HepG2 (cell line): ENCODE data around the gene RANBP3. TPM values are rescaled to one million over a fixed set of nuclear protein-coding genes. Genes with fewer than 3 reads are reported as not detected.

ENCODE experiments used
- ATAC-seq: fragments of 200-7000 bp; cut with Tn5 transposase; 3 replicates; pipeline ENCODE4 v1.9.1; 2020; ENCODE audit warnings: mild to moderate bottlenecking, moderate library complexity
- BruUV-seq: library from RNA; stranded (reverse); fragments of 400-500 nt; replicated peaks from 2 replicates; lab custom pipeline; 2021; lab: Mats Ljungman, UMichigan
- CTCF ChIA-PET: fragments of 300-600 bp; formaldehyde crosslinking; extraction: SDS; loops from one replicate; lab custom pipeline; 2021; ENCODE audit warnings: low total read pairs, inconsistent platforms, low intra/inter-chr PET ratio; lab: Yijun Ruan, JAX
- POLR2A ChIA-PET: fragments of 350-600 bp; sonication (Branson Sonifier 250); formaldehyde crosslinking; loops from one replicate; lab custom pipeline; 2020; ENCODE audit warnings: antibody characterized with exemption, inconsistent platforms; lab: Yijun Ruan, JAX
- DNase-seq: peaks from one replicate; pipeline ENCODE4 v3.0.0-alpha.2; 2015; ENCODE audit warnings: low spot score
- FAIRE-seq: peaks from 3 replicates; lab custom pipeline; 2011; peaks lifted over from hg19 to GRCh38; lab: Jason Lieb, UNC
- H2AFZ ChIP-seq: one replicate; pipeline ENCODE4 v1.6.1; 2011; ENCODE audit warnings: low read length, inconsistent platforms
- H3K27ac ChIP-seq: fragments of 300-600 bp; 3 replicates; pipeline ENCODE4 v1.8.0; 2011; ENCODE audit warnings: mixed run types, mild to moderate bottlenecking, mixed read lengths, low read length, inconsistent platforms; ENCODE audit not compliant: insufficient read depth; ENCODE audit errors: extremely low read length
- H3K27me3 ChIP-seq, 2 experiments: fragments of 200-600 bp in 1 of 2; 2 replicates in 1 of 2; 3 replicates in 1 of 2; pipeline versions ENCODE4 v1.6.0 to v1.8.0; 2011; ENCODE audit warnings: low read length in 2 of 2, mild to moderate bottlenecking in 2 of 2, moderate library complexity in 2 of 2, inconsistent platforms in 1 of 2; ENCODE audit not compliant: insufficient read depth in 2 of 2, control insufficient read depth in 1 of 2
- H3K36me3 ChIP-seq, 2 experiments: fragments of 200-600 bp in 1 of 2; replicated peaks in 1 of 2; 2 replicates in 1 of 2; 3 replicates in 1 of 2; pipeline versions ENCODE4 v1.5.1 to v1.8.0; 2011; ENCODE audit warnings: low read length in 2 of 2, inconsistent platforms in 1 of 2; ENCODE audit not compliant: insufficient read depth in 2 of 2, control insufficient read depth in 1 of 2
- H3K4me1 ChIP-seq: 2 replicates; pipeline ENCODE4 v1.5.1; 2012; ENCODE audit warnings: low read length, inconsistent platforms; ENCODE audit not compliant: insufficient read depth
- H3K4me2 ChIP-seq: 2 replicates; pipeline ENCODE4 v1.6.0; 2011; ENCODE audit warnings: low read depth, low read length, inconsistent platforms
- H3K4me3 ChIP-seq, 3 experiments: fragments of 200-600 bp in 1 of 3; sonication (generic), shearing (Covaris generic) in 1 of 3; replicated peaks in 1 of 3; 2 replicates each; pipeline ENCODE4 v1.5.1; 2011 to 2016; ENCODE audit warnings: low read length in 3 of 3, inconsistent platforms in 2 of 3, low read depth in 2 of 3, mild to moderate bottlenecking in 2 of 3, control low read depth in 1 of 3, mixed read lengths in 1 of 3; ENCODE audit not compliant: insufficient read depth in 1 of 3
- H3K79me2 ChIP-seq: one replicate; pipeline ENCODE4 v1.6.1; 2011; ENCODE audit warnings: low read length, inconsistent platforms; ENCODE audit not compliant: insufficient read depth
- H3K9ac ChIP-seq: 2 replicates; pipeline ENCODE4 v1.6.0; 2011; ENCODE audit warnings: mild to moderate bottlenecking, low read depth, low read length, inconsistent platforms; ENCODE audit not compliant: insufficient read depth
- H3K9me3 ChIP-seq: 2 replicates; pipeline ENCODE4 v1.5.1; 2012; ENCODE audit warnings: mild to moderate bottlenecking, low read length
- H4K20me1 ChIP-seq: 2 replicates; pipeline ENCODE4 v1.6.0; 2011; ENCODE audit warnings: inconsistent platforms, mild to moderate bottlenecking, low read length, moderate library complexity; ENCODE audit not compliant: insufficient read depth
- AGO2 ChIP-seq: fragments of 200-400 bp; formaldehyde crosslinking; optimal IDR thresholded peaks from 2 replicates; pipeline ENCODE3; 2017; ENCODE audit warnings: mild to moderate bottlenecking, low read depth, low read length, moderate library complexity
- ARNT2 ChIP-seq: sonication (generic); formaldehyde crosslinking; IDR thresholded peaks from 2 replicates; pipeline ENCODE4 v1.8.0; 2022; ENCODE audit warnings: mild to moderate bottlenecking, low read depth, missing genetic modification reagents, moderate library complexity
- ESRRA ChIP-seq: sonication (generic); formaldehyde crosslinking; IDR thresholded peaks from 2 replicates; pipeline ENCODE4 v1.5.1; 2020; ENCODE audit warnings: mild to moderate bottlenecking, low read depth, missing genetic modification reagents
- ETV5 ChIP-seq: IDR thresholded peaks from 2 replicates; pipeline ENCODE4 v1.6.1; 2018; ENCODE audit warnings: missing biosample characterization, missing genetic modification reagents, inconsistent platforms, borderline replicate concordance
- FIP1L1 ChIP-seq: fragments of 200-400 bp; formaldehyde crosslinking; IDR thresholded peaks from 2 replicates; pipeline ENCODE4 v1.6.1; 2018; ENCODE audit warnings: low read depth, mild to moderate bottlenecking, low read length, moderate library complexity, borderline replicate concordance; ENCODE audit not compliant: insufficient read depth
- HNRNPLL ChIP-seq: fragments of 200-400 bp; formaldehyde crosslinking; IDR thresholded peaks from 2 replicates; pipeline ENCODE4 v1.6.1; 2017; ENCODE audit warnings: mild to moderate bottlenecking, low read depth, low read length; ENCODE audit not compliant: poor library complexity, severe bottlenecking
- JUND ChIP-seq: sonication (generic); formaldehyde crosslinking; IDR thresholded peaks from 2 replicates; pipeline ENCODE4 v1.8.0; 2022; ENCODE audit warnings: mild to moderate bottlenecking, missing genetic modification reagents
- NFKBIZ ChIP-seq: IDR thresholded peaks from 2 replicates; pipeline ENCODE4 v1.6.1; 2018; ENCODE audit warnings: missing genetic modification reagents, missing compliant biosample characterization
- NR2C2 ChIP-seq: sonication (generic); formaldehyde crosslinking; IDR thresholded peaks from 2 replicates; pipeline ENCODE4 v1.4.0; 2020; ENCODE audit warnings: missing genetic modification reagents, mild to moderate bottlenecking, moderate library complexity, borderline replicate concordance
- PRPF4 ChIP-seq: fragments of 200-400 bp; formaldehyde crosslinking; IDR thresholded peaks from 2 replicates; pipeline ENCODE4 v1.6.1; 2016; ENCODE audit warnings: low read length, low read depth; ENCODE audit not compliant: poor library complexity, severe bottlenecking
- RFXANK ChIP-seq: IDR thresholded peaks from 2 replicates; pipeline ENCODE4 v1.6.1; 2016
- SAFB2 ChIP-seq: sonication (generic); formaldehyde crosslinking; IDR thresholded peaks from 2 replicates; pipeline ENCODE4 v1.5.1; 2020; ENCODE audit warnings: missing genetic modification reagents, low read depth, mild to moderate bottlenecking, borderline replicate concordance
- ZNF251 ChIP-seq: sonication (generic); formaldehyde crosslinking; IDR thresholded peaks from 2 replicates; pipeline ENCODE4 v1.9.0; 2021; ENCODE audit warnings: mild to moderate bottlenecking, missing genetic modification reagents
- ZNF430 ChIP-seq: sonication (generic); formaldehyde crosslinking; IDR thresholded peaks from 2 replicates; pipeline ENCODE4 v1.9.0; 2021; ENCODE audit warnings: mild to moderate bottlenecking, missing genetic modification reagents
- ZNF460 ChIP-seq: sonication (generic); formaldehyde crosslinking; IDR thresholded peaks from 2 replicates; pipeline ENCODE4 v1.5.1; 2020; ENCODE audit warnings: missing genetic modification reagents, mild to moderate bottlenecking, borderline replicate concordance
- ZNF468 ChIP-seq: sonication (generic); formaldehyde crosslinking; IDR thresholded peaks from 2 replicates; pipeline ENCODE4 v1.8.0; 2022; ENCODE audit warnings: mild to moderate bottlenecking, moderate library complexity, missing genetic modification reagents
- ZNF790 ChIP-seq: sonication (generic); formaldehyde crosslinking; IDR thresholded peaks from 2 replicates; pipeline ENCODE4 v1.8.0; 2022; ENCODE audit warnings: missing genetic modification reagents, mild to moderate bottlenecking, borderline replicate concordance
- ZNF879 ChIP-seq: sonication (generic); formaldehyde crosslinking; IDR thresholded peaks from 2 replicates; pipeline ENCODE4 v1.8.1; 2023; ENCODE audit warnings: missing genetic modification reagents
- WGBS: methylation state at CpG from one replicate; pipeline ENCODE4 v1.1.6; 2017; ENCODE audit warnings: low lambda C conversion rate; 5-methylcytosine and 5-hydroxymethylcytosine counted together
- in situ Hi-C: cut with HindIII; loops from 2 replicates; pipeline ENCODE4 v1.10.0; 2017; ENCODE audit warnings: low pct_unique_long_range_greater_than_20kb; ENCODE audit not compliant: extremely low pct_ligation_motif_present
- intact Hi-C: fragments of 100-400 bp; cut with micrococcal nuclease; formaldehyde crosslinking; loops from one replicate; pipeline ENCODE4 v1.10.0; 2022; ENCODE audit not compliant: unreplicated experiment
- polyA plus RNA-seq, 8 experiments: library from polyadenylated mRNA; depleted of rRNA in 3 of 8; stranded (reverse) in 7 of 8; unstranded in 1 of 8; fragments of >200 nt; fragmentation: Illumina TruSeq in 4 of 8; extraction: Trizol in 4 of 8; gene quantifications; 2 replicates each; pipeline versions ENCODE4 v1.2.1 to v1.2.3, GENCODE V29; 2011 to 2016; ENCODE audit warnings: low read depth in 4 of 8, missing spikeins in 1 of 8, mixed read lengths in 1 of 8; ENCODE audit not compliant: insufficient read depth in 1 of 8
- total RNA-seq, 5 experiments: library from RNA; depleted of rRNA; stranded (reverse); fragments of >200 nt; fragmentation: Illumina TruSeq; extraction: Trizol; gene quantifications; 2 replicates each; pipeline ENCODE4 v1.2.3, GENCODE V29; 2016; ENCODE audit warnings: low read depth in 1 of 5
- TF ChIP-seq, protein P1 (sequence below): sonication (generic); formaldehyde crosslinking; IDR thresholded peaks from 2 replicates; pipeline ENCODE4 v1.8.1; 2023; ENCODE audit warnings: mild to moderate bottlenecking, moderate library complexity, missing genetic modification reagents
- TF ChIP-seq, protein P2 (sequence below): sonication (generic); formaldehyde crosslinking; IDR thresholded peaks from 2 replicates; pipeline ENCODE4 v1.4.0; 2020; ENCODE audit warnings: missing genetic modification reagents, mild to moderate bottlenecking, borderline replicate concordance
- TF ChIP-seq, protein P3 (sequence below): sonication (generic); formaldehyde crosslinking; IDR thresholded peaks from 2 replicates; pipeline ENCODE4 v1.5.0; 2020; ENCODE audit warnings: missing genetic modification reagents, mild to moderate bottlenecking, borderline replicate concordance

Gene RANBP3
- total and polyA plus RNA-seq, 2 of the 13 experiments (the other 11 are each of a cell fraction or from before 2014, with no cell fraction given), result 39.5 to 149 TPM

GRCh38 chr19:5893296-5893903 is 84.5 kb downstream of the RANBP3 start (continued):
- TF ChIP-seq HNRNPLL, result no peak
- TF ChIP-seq ZNF460, result 0 out of 2 replicates have a peak, but pooled peaks have one; percentile 5
- TF ChIP-seq ZNF790 (CRISPR knock-in tag), result no peak
- no peak for TF ChIP-seq ARNT2 (CRISPR knock-in tag)
- TF ChIP-seq ZNF430 (CRISPR knock-in tag), result no peak
- TF ChIP-seq FIP1L1, result no peak
- TF ChIP-seq ETV5 (CRISPR knock-in tag), result no peak
- TF ChIP-seq NR2C2, result 0 out of 2 replicates have a peak, but pooled peaks have one; percentile 15
- no peak for TF ChIP-seq ZNF468 (CRISPR knock-in tag)
- no peak for TF ChIP-seq NFKBIZ (CRISPR knock-in tag)
- TF ChIP-seq, protein P1, sequence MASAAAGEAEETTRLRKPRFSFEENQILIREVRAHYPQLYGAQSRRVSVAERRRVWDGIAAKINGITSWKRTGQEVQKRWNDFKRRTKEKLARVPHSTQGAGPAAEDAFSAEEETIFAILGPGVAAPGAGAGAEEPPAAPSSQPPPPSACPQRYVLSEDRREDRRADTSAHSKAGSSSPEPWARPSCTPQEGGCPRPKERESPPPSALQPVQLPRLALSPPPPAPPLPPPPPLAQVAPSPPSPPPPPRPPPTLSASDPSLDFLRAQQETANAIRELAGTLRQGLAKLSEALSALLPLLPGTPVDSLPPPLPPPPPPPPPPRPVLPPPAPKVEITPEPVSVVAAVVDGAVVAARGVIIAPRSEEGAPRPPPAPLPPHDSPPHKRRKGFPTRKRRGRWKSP (CRISPR knock-in tag), result no peak

DNA sequence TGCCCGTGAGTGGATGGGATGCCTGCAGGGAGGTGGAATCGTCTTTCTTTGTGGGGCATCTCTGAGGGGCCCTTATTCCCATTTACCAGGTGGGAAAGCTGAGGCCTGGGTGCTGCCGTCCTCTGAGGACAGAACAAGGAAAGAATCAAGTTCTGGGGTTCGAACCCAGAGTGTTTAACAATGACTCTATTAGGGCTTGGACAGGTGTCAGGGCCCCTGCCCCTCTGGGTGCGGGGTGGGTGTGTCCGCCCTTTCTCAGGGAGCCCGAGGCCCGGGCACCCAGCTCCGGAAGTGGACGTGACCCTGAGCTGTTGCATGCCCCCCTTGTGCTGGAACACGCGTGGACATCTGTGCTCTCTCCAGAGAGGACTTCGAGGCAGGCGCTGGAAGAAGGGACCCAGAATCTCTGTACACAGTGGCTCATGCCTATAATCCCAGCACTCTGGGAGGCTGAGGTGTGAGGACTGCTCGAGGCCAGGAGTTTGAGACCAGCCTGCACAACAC is 85.1 kb downstream of the RANBP3 start:
- Histone ChIP-seq H3K27ac (no peak overlapping the region), H3K36me3 (peaks cover 7 to 28% of the 10 kb centered on the region in 2 experiments; a peak in 4 of 5 replicates), H3K4me1 (peaks cover 43% of the 10 kb centered on the region), H3K9ac (no peak overlapping the region), H3K4me2 (no peak overlapping the region), H2AFZ (no peak overlapping the region), H3K79me2 (peaks cover under 1% of the 10 kb centered on the region), H3K4me3 (no peak overlapping the region), H3K27me3 (no peaks in the 10 kb centered on the region), H4K20me1 (no peaks in the 10 kb centered on the region), H3K9me3 (no peaks in the 10 kb centered on the region)
- ChIA-PET CTCF (interaction anchor here (1.4 to 3.9 kb wide), 3 partner anchors 70 to 99 kb away, joined by 4 to 71 read pairs (median 5); partner anchors contain the start of gene NRTN), POLR2A (interaction anchor here (1.1 to 1.5 kb wide), 6 partner anchors 11 to 89 kb away, joined by 3 to 9 read pairs (median 6); partner anchors contain the start of gene FUT6)
- no TSS peak for BruUV-seq
- 78% methylated on average over 10 of the region's 15 CpGs for WGBS
- ATAC-seq, result no peak
- no peak for FAIRE-seq
- in situ Hi-C loops (loop anchor here (5.0 kb wide), 2 partner anchors 56 to 86 kb away; partner anchors contain the start of genes FUT6 and NRTN), intact Hi-C loops (loop anchor here (1.0 kb wide), 2 partner anchors 67 to 89 kb away; no protein-coding TSS in a partner anchor)
- no peak for DNase-seq
- TF ChIP-seq, protein P2, sequence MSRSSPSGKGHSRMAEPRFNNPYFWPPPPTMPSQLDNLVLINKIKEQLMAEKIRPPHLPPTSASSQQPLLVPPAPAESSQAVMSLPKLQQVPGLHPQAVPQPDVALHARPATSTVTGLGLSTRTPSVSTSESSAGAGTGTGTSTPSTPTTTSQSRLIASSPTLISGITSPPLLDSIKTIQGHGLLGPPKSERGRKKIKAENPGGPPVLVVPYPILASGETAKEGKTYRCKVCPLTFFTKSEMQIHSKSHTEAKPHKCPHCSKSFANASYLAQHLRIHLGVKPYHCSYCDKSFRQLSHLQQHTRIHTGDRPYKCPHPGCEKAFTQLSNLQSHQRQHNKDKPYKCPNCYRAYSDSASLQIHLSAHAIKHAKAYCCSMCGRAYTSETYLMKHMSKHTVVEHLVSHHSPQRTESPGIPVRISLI (CRISPR knock-in tag), result no peak
- TF ChIP-seq, protein P3, sequence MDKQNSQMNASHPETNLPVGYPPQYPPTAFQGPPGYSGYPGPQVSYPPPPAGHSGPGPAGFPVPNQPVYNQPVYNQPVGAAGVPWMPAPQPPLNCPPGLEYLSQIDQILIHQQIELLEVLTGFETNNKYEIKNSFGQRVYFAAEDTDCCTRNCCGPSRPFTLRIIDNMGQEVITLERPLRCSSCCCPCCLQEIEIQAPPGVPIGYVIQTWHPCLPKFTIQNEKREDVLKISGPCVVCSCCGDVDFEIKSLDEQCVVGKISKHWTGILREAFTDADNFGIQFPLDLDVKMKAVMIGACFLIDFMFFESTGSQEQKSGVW (CRISPR knock-in tag), result no peak
- no peak for TF ChIP-seq ZNF251 (CRISPR knock-in tag)
- no peak for TF ChIP-seq AGO2
- TF ChIP-seq ZNF879 (CRISPR knock-in tag), result no peak
- no peak for TF ChIP-seq JUND (CRISPR knock-in tag)
- TF ChIP-seq RFXANK (CRISPR knock-in tag), result no peak
- TF ChIP-seq PRPF4, result no peak
- TF ChIP-seq ESRRA (CRISPR knock-in tag), result 0 out of 2 replicates have a peak, but pooled peaks have one; percentile 1
- TF ChIP-seq SAFB2, result no peak
